Right atrium auricular region (tissue), 2 donors: ENCODE results near the gene ERC2. TPM values are rescaled to one million over a fixed set of nuclear protein-coding genes. Genes with fewer than 3 reads are reported as not detected.

Experiments
- DNase-seq: peaks from one replicate; pipeline ENCODE4 v3.0.0-alpha.2; 2019; ENCODE audit warnings: low spot score
- H3K27ac ChIP-seq, 2 donors: fragments of 200-600 bp; sonication (generic); 1 replicate in 1 of 2; 2 replicates in 1 of 2; pipeline ENCODE4 v1.5.1; 2016 to 2019
- H3K27me3 ChIP-seq, 2 donors: fragments of 200-600 bp; sonication (generic); one replicate each; pipeline versions ENCODE4 v1.5.1 to v1.6.0; 2017 to 2019
- H3K36me3 ChIP-seq: fragments of 200-600 bp; sonication (generic); one replicate; pipeline ENCODE4 v1.5.1; 2016
- H3K4me1 ChIP-seq, 2 donors: fragments of 200-600 bp; sonication (generic); one replicate each; pipeline versions ENCODE4 v1.5.1 to v1.6.0; 2017 to 2019
- H3K4me3 ChIP-seq, 2 donors: fragments of 200-600 bp; sonication (generic); 1 replicate in 1 of 2; 2 replicates in 1 of 2; pipeline ENCODE4 v1.5.1; 2017 to 2019; ENCODE audit warnings: mild to moderate bottlenecking in 1 of 2, moderate library complexity in 1 of 2
- H3K9me3 ChIP-seq, 2 donors: fragments of 200-600 bp; sonication (generic); one replicate each; pipeline ENCODE4 v1.5.1; 2019
- CTCF ChIP-seq, 2 donors: fragments of 200-600 bp; sonication (generic); IDR thresholded peaks; one replicate each; pipeline ENCODE4 v1.5.1; 2019; ENCODE audit warnings: antibody characterized with exemption in 2 of 2
- total RNA-seq, 2 donors: library from RNA; depleted of rRNA; stranded (reverse); fragments of >200 nt; gene quantifications; one replicate each; pipeline ENCODE4 v1.1.0, GENCODE V29; 2016

The ERC2 gene
- total RNA-seq, 2 donors from 2014 or later = 2.9 to 4.0 TPM

- Histone ChIP-seq H3K27me3 (no peaks in the 10 kb centered on the region), H3K4me3 (no peak overlapping the region), H3K4me1 (no peaks in the 10 kb centered on the region), H3K36me3 (no peaks in the 10 kb centered on the region), H3K27ac (no peak overlapping the region), H3K9me3 (no peaks in the 10 kb centered on the region)
- TF ChIP-seq CTCF (IDR thresholded peaks at IDR 0.05) = no peak
- no peak for DNase-seq
Measured at GRCh38 chr3:55766753-55767152, 701.5 kb downstream of the ERC2 start.

GRCh38 chr3:55765906-55766701 is 702.2 kb downstream of the ERC2 start:
- no peak for DNase-seq
- Histone ChIP-seq H3K4me3 (no peak overlapping the region), H3K9me3 (no peaks in the 10 kb centered on the region), H3K36me3 (no peaks in the 10 kb centered on the region), H3K4me1 (no peaks in the 10 kb centered on the region), H3K27me3 (no peaks in the 10 kb centered on the region), H3K27ac (no peak overlapping the region)
- TF ChIP-seq CTCF (IDR thresholded peaks at IDR 0.05) = no peak

GRCh38 chr3:55765398-55765797 is 702.9 kb downstream of the ERC2 start:
- no peak overlapping the region for H3K27ac ChIP-seq
- DNase-seq = no peak
- no peak for TF ChIP-seq CTCF (IDR thresholded peaks at IDR 0.05)
- H3K27me3 ChIP-seq = no peaks in the 10 kb centered on the region
- no peaks in the 10 kb centered on the region for H3K9me3 ChIP-seq
- H3K4me1 ChIP-seq = no peaks in the 10 kb centered on the region
- H3K36me3 ChIP-seq = no peaks in the 10 kb centered on the region
- no peak overlapping the region for H3K4me3 ChIP-seq

DNA sequence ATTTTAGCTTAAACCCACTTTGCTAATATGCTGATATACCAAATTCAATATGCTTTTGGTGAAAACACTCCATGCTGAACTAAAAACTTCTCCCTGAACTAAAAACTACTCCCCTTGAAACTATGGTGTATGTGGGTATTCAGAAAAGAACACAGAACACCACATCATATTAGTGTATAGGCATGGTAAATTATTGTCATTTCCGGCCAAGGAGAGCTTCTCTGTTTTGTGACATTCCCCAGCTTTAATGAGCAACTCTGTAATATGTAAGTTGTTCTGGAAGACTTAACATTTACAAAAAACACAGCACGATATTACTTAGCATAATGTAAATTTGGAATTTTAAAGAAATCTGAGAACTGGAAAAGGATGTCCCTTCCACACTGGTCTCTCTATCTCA is 711.3 kb downstream of the ERC2 start:
- DNase-seq = no peak
- Histone ChIP-seq H3K4me3 (no peak overlapping the region), H3K27ac (no peak overlapping the region), H3K9me3 (no peaks in the 10 kb centered on the region), H3K4me1 (no peaks in the 10 kb centered on the region), H3K27me3 (no peaks in the 10 kb centered on the region), H3K36me3 (no peaks in the 10 kb centered on the region)
- no peak for TF ChIP-seq CTCF (IDR thresholded peaks at IDR 0.05)

GRCh38 chr3:55755516-55756205 is 712.6 kb downstream of the ERC2 start:
- Histone ChIP-seq H3K4me3 (no peak overlapping the region), H3K36me3 (no peaks in the 10 kb centered on the region), H3K9me3 (no peaks in the 10 kb centered on the region), H3K4me1 (no peaks in the 10 kb centered on the region), H3K27ac (no peak overlapping the region), H3K27me3 (no peaks in the 10 kb centered on the region)
- no peak for DNase-seq
- no peak for TF ChIP-seq CTCF (IDR thresholded peaks at IDR 0.05)
